Ovary (tissue), 9 donors: ENCODE measurements around the gene SPINK2. TPM values are rescaled to one million over a fixed set of nuclear protein-coding genes. Genes with fewer than 3 reads are reported as not detected.

Experiments used
- DNase-seq, 5 donors: peaks; one replicate each; pipeline ENCODE4 v3.0.0-alpha.2; 2019 to 2020
- H3K27ac ChIP-seq, 2 donors: fragments of 200-600 bp; one replicate each; pipeline versions ENCODE4 v1.5.1 to v1.8.0; 2019 to 2022
- H3K27me3 ChIP-seq: fragments of 200-600 bp; one replicate; pipeline ENCODE4 v1.8.0; 2022
- H3K36me3 ChIP-seq: fragments of 200-600 bp; sonication (generic); one replicate; pipeline ENCODE4 v1.5.1; 2019
- H3K4me1 ChIP-seq: one replicate; pipeline ENCODE4 v1.8.1; 2013; ENCODE audit warnings: mild to moderate bottlenecking, moderate library complexity; ENCODE audit not compliant: insufficient read depth
- H3K4me3 ChIP-seq: fragments of 200-600 bp; sonication (generic); one replicate; pipeline ENCODE4 v1.5.1; 2017
- H3K9me3 ChIP-seq, 2 donors: fragments of 200-600 bp in 1 of 2; sonication (generic) in 1 of 2; one replicate each; pipeline versions ENCODE4 v1.5.1 to v1.8.1; 2013 to 2019; ENCODE audit warnings: mild to moderate bottlenecking in 1 of 2, moderate library complexity in 1 of 2
- EP300 ChIP-seq: sonication (generic); formaldehyde crosslinking; IDR thresholded peaks from one replicate; pipeline ENCODE4 v1.6.1; 2017; ENCODE audit warnings: antibody characterized with exemption
- POLR2A ChIP-seq: fragments of 450-650 bp; IDR thresholded peaks from one replicate; pipeline ENCODE4 v1.6.1; 2017; ENCODE audit warnings: antibody characterized with exemption, mild to moderate bottlenecking, moderate library complexity
- WGBS, 3 donors: extraction: QIAGEN DNeasy Blood & Tissue Kit in 1 of 3; methylation state at CpG; one replicate each; pipeline versions ENCODE4 v1.1.5 to v1.1.7; 2013 to 2017; 5-methylcytosine and 5-hydroxymethylcytosine counted together
- intact Hi-C, 4 donors: fragments of 100-400 bp; cut with DNase I; formaldehyde crosslinking; loops; one replicate each; pipeline versions ENCODE4 v1.11.0 to v1.15.1; 2022 to 2023
- polyA plus RNA-seq, 2 donors: library from polyadenylated mRNA; stranded (reverse); fragments of 200-250 nt in 1 of 2; fragments of 350-450 nt in 1 of 2; fragmentation: Illumina TruSeq in 1 of 2; extraction: RNeasy Lipid Tissue Mini Kit (QIAGEN cat#74804) in 1 of 2; gene quantifications; one replicate each; pipeline ENCODE4 v1.2.3, GENCODE V29; 2013 to 2014
- total RNA-seq, 7 donors: library from RNA; depleted of rRNA in 2 of 7; stranded (reverse); fragments of >200 nt in 2 of 7; fragmentation: NEBNext Ultra II Directional in 3 of 7; extraction: Animal tissue kit (Norgen Biotek cat#: 25700) in 3 of 7; gene quantifications; one replicate each; pipeline versions ENCODE4 v1.1.0 to v1.2.4, GENCODE V29; 2016 to 2023
- TF ChIP-seq, protein P1 (sequence below), 3 donors: fragments of 450-650 bp in 2 of 3; fragments of 200-600 bp in 1 of 3; IDR thresholded peaks; one replicate each; pipeline versions ENCODE4 v1.5.1 to v1.8.0; 2016 to 2022; ENCODE audit warnings: antibody characterized with exemption in 3 of 3, mild to moderate bottlenecking in 1 of 3
- donor health status: DM: no; HTN: no; CAD: no; lungs with moderate emphysema.
- donor health status: DM: no; HTN: no; CAD: no.
- donor health status: Bipolar disorder and iron deficiency.
- donor health status: DM: yes; HTN: yes; CAD: no.
- donor health status: DM: no; HTN: no; CAD: no.
- donor health status: DM: yes; HTN: yes; CAD: no.

The SPINK2 gene
- total and polyA plus RNA-seq, 9 donors: 0.42 to 0.62 (median 0.60) TPM; not detected in 6

GRCh38 chr4:56788081-56788480 is 33.4 kb downstream of the SPINK2 start:
- no peak overlapping the region for H3K27ac ChIP-seq
- no peak for DNase-seq
- intact Hi-C loops: no loop called here
- 43 to 51% (median 51%) methylated on average over 7 of the region's 7 CpGs for WGBS, 3 donors
- H3K36me3 ChIP-seq: no peaks in the 10 kb centered on the region
- no peaks in the 10 kb centered on the region for H3K27me3 ChIP-seq
- TF ChIP-seq POLR2A (no peak), EP300 (no peak)
- TF ChIP-seq, protein P1, sequence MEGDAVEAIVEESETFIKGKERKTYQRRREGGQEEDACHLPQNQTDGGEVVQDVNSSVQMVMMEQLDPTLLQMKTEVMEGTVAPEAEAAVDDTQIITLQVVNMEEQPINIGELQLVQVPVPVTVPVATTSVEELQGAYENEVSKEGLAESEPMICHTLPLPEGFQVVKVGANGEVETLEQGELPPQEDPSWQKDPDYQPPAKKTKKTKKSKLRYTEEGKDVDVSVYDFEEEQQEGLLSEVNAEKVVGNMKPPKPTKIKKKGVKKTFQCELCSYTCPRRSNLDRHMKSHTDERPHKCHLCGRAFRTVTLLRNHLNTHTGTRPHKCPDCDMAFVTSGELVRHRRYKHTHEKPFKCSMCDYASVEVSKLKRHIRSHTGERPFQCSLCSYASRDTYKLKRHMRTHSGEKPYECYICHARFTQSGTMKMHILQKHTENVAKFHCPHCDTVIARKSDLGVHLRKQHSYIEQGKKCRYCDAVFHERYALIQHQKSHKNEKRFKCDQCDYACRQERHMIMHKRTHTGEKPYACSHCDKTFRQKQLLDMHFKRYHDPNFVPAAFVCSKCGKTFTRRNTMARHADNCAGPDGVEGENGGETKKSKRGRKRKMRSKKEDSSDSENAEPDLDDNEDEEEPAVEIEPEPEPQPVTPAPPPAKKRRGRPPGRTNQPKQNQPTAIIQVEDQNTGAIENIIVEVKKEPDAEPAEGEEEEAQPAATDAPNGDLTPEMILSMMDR (IDR thresholded peaks at IDR 0.05): no peak
- no peaks in the 10 kb centered on the region for H3K9me3 ChIP-seq
- no peak overlapping the region for H3K4me3 ChIP-seq
- peaks cover 5% of the 10 kb centered on the region for H3K4me1 ChIP-seq

DNA sequence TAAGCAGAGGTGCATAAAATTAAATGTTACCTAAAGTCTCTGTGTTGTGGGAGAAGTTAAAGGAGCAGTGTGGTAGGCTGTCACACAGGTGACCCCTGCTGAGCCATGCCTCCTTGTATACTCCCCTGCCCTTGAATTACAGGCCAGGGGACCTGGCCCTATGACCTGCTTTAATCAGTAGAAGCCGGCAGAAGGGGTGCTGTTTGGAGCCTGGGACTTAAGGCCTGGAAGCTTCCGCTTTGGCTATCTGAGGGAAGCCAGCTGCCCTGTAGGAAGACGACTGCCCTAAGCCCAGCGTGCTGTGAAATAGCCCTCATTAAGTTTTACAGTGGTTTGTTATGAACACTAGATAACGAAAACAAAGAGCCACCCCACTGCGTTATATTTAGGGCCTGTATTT is 34.1 kb downstream of the SPINK2 start:
- Histone ChIP-seq H3K27me3 (no peaks in the 10 kb centered on the region), H3K9me3 (no peaks in the 10 kb centered on the region), H3K36me3 (no peaks in the 10 kb centered on the region), H3K4me3 (no peak overlapping the region), H3K4me1 (peaks cover 5% of the 10 kb centered on the region), H3K27ac (no peak overlapping the region)
- WGBS, 3 donors: 5 to 20% (median 7%) methylated on average over 6 of the region's 6 CpGs
- DNase-seq: peak; percentile 26 to 60 (median 43)
- intact Hi-C loops: no loop called here
- TF ChIP-seq, protein P1 (IDR thresholded peaks at IDR 0.05): no peak
- TF ChIP-seq EP300 (no peak), POLR2A (no peak)

- 2 to 9% (median 3%) methylated on average over 9 of the region's 9 CpGs for WGBS, 3 donors
- Histone ChIP-seq H3K4me1 (peaks cover 5% of the 10 kb centered on the region), H3K27me3 (no peaks in the 10 kb centered on the region), H3K9me3 (no peaks in the 10 kb centered on the region), H3K27ac (no peak overlapping the region), H3K36me3 (no peaks in the 10 kb centered on the region), H3K4me3 (no peak overlapping the region)
- intact Hi-C loops: no loop called here
- TF ChIP-seq POLR2A (no peak), EP300 (no peak)
- TF ChIP-seq, protein P1 (IDR thresholded peaks at IDR 0.05): no peak
- DNase-seq: peak; percentile 53 to 76 (median 59)
Observed at GRCh38 chr4:56786955-56787354, 34.5 kb downstream of the SPINK2 start.

DNA sequence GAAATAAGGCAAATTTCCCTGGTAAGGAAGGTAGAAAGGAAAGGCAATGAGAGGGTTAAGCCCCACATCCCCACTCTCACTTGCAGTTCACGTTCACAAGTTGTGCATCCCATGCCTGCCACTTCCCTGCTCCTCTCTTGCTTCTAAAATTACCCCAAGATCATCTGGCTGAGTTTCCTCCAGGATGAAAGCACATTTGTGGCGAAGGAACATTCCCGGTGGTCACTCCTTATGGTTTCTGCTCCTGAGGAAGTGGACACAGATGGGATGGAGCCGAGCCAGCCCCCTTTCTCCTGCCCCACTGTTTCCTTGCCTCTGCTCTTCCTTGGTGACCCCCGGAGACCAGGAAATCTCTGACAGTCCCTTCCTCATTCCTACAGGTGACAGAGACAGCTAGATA is 37.5 kb downstream of the SPINK2 start:
- WGBS, 3 donors: 33 to 35% (median 34%) methylated on average over 5 of the region's 5 CpGs
- Histone ChIP-seq H3K4me1 (peaks cover 5% of the 10 kb centered on the region), H3K27me3 (no peaks in the 10 kb centered on the region), H3K36me3 (no peaks in the 10 kb centered on the region), H3K27ac (no peak overlapping the region), H3K4me3 (no peak overlapping the region), H3K9me3 (no peaks in the 10 kb centered on the region)
- DNase-seq: no peak
- intact Hi-C loops: no loop called here
- TF ChIP-seq EP300: no peak
- TF ChIP-seq, protein P1 (IDR thresholded peaks at IDR 0.05): no peak
- TF ChIP-seq POLR2A: no peak

- H3K36me3 ChIP-seq: no peaks in the 10 kb centered on the region
- H3K27me3 ChIP-seq: no peaks in the 10 kb centered on the region
- H3K4me3 ChIP-seq: no peak overlapping the region
- no peaks in the 10 kb centered on the region for H3K9me3 ChIP-seq
- intact Hi-C loops: no loop called here
- H3K27ac ChIP-seq: no peak overlapping the region
- 93 to 95% (median 94%) methylated on average over 8 of the region's 8 CpGs for WGBS, 3 donors
- TF ChIP-seq POLR2A (no peak), EP300 (no peak)
- TF ChIP-seq, protein P1 (IDR thresholded peaks at IDR 0.05): no peak
- H3K4me1 ChIP-seq: peaks cover 3% of the 10 kb centered on the region
- no peak for DNase-seq
Observed at GRCh38 chr4:56782019-56782418, 39.5 kb downstream of the SPINK2 start.
